ENCODE data around the gene BNIP1.

The BNIP1 gene

DNA sequence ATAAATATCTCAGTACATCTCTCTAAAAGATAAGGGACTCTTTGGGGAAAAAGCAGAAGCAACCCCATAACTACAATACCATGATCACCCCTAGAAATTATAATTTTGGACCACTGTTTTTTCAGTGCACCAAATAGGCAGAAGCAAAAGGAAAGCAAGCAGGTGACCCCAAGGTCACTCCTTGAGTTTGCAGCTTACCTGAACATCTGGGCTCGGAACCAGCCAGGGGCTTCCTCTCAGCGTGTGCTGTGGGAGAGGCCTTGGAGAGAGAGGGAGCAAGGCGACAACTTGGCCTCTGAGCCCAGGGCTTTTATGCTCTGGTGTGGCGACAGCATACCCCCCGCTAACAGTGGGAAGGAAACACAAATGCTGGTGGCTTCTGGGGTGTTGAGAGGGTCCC is 16.8 kb downstream of the BNIP1 start:
- H3K9ac ChIP-seq (ENCODE audit: low read depth in 1 of 2, low read length in 2 of 2): no peak overlapping the region
- peaks cover 19 to 53% of the 10 kb centered on the region in 2 donors for H3K36me3 ChIP-seq (ENCODE audit: control insufficient read depth in 1 of 2, insufficient read depth in 2 of 2, low read length in 2 of 2)
- no peaks in the 10 kb centered on the region for H3K9me3 ChIP-seq (ENCODE audit: control insufficient read depth in 1 of 2, low read length in 2 of 2)
- H3K27me3 ChIP-seq (ENCODE audit: control insufficient read depth in 1 of 2, insufficient read depth in 2 of 2, low read length in 2 of 2): no peaks in the 10 kb centered on the region
- H3K27ac ChIP-seq (ENCODE audit: low read depth, low read length): no peak overlapping the region
- peaks cover 0 to 7% of the 10 kb centered on the region in 2 donors for H3K4me1 ChIP-seq (ENCODE audit: control insufficient read depth in 1 of 2, insufficient read depth in 2 of 2, low read length in 2 of 2)
- no peak overlapping the region for H3K4me3 ChIP-seq (ENCODE audit: low read depth in 1 of 2, low read length in 2 of 2)

DNA sequence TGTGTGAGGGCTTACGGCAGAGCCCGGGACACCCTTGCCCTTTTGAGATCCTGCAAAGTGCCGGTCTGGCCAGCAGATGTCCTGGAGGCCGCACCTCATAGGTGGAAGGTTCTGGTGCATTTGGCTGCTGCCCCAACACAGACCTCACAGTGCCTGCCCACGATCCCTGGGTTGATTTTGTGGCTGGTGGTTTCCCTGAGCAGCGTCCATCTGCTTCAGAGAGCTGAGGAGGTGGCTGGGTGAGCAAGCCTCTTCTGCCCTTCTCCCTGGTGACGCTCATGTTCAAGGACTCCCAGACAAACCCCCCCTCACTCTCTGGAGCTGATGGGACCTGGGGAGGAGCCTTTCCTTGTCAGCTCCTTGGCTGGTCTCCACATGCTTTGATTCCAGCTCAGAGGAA is 18.9 kb downstream of the BNIP1 start:
- H3K27ac ChIP-seq (ENCODE audit: low read depth, low read length): no peak overlapping the region
- H3K9ac ChIP-seq (ENCODE audit: low read depth in 1 of 2, low read length in 2 of 2): no peak overlapping the region

DNA sequence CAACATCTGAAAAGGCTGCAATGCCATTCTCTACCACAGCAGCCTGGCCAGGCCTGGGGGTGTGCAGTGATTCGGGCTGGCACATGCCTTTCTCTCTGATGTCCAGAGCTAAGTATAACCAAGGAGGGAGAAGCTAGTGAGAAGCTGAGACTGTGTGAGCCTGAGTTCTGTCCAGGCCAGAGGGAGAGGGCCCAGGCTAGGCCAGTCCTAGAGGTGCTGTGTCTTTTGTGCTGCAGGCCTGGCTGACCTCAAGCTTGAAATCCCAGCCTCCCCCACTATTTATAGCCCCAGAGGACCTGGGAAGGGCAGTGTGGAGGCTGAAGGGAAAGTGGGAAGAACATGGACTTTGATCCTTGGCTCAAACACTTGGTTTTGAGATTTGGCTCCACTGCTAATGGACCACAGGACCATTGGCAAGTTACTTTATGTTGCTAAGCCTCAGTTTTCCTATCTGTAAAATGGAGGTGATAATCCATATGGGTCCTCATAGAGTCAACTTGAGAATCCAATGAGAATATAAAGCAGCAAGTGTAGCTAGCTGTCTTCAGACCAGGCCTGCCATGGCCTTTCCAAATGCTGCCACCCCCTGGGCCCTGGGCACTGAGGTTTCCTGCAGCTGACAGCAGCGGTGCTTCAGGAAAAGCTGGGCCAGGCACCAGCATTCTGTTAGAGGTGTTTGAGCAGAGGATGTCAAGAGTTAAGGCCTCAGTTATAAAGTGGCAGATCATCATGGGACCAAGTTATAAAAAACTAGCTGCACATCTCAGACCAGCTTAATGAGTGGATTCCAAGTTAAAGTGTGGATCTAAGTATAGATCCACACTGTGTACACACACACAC is 21.1 kb downstream of the BNIP1 start:
- Histone ChIP-seq H3K4me1 (ENCODE audit: control insufficient read depth in 1 of 2, insufficient read depth in 2 of 2, low read length in 2 of 2) (peaks cover 0 to 7% of the 10 kb centered on the region in 2 donors), H3K27me3 (ENCODE audit: control insufficient read depth in 1 of 2, insufficient read depth in 2 of 2, low read length in 2 of 2) (no peaks in the 10 kb centered on the region), H3K27ac (ENCODE audit: low read depth, low read length) (no peak overlapping the region), H3K4me3 (ENCODE audit: low read depth in 1 of 2, low read length in 2 of 2) (no peak overlapping the region), H3K9ac (ENCODE audit: low read depth in 1 of 2, low read length in 2 of 2) (no peak overlapping the region), H3K9me3 (ENCODE audit: control insufficient read depth in 1 of 2, low read length in 2 of 2) (no peaks in the 10 kb centered on the region), H3K36me3 (ENCODE audit: control insufficient read depth in 1 of 2, insufficient read depth in 2 of 2, low read length in 2 of 2) (peaks cover 15 to 25% of the 10 kb centered on the region in 2 donors)

More for the DNA sequence above, 18.9 kb downstream of the BNIP1 start:
- Histone ChIP-seq H3K36me3 (ENCODE audit: control insufficient read depth in 1 of 2, insufficient read depth in 2 of 2, low read length in 2 of 2) (peaks cover 19 to 41% of the 10 kb centered on the region in 2 donors), H3K27me3 (ENCODE audit: control insufficient read depth in 1 of 2, insufficient read depth in 2 of 2, low read length in 2 of 2) (no peaks in the 10 kb centered on the region), H3K4me3 (ENCODE audit: low read depth in 1 of 2, low read length in 2 of 2) (no peak overlapping the region), H3K4me1 (ENCODE audit: control insufficient read depth in 1 of 2, insufficient read depth in 2 of 2, low read length in 2 of 2) (peaks cover 0 to 7% of the 10 kb centered on the region in 2 donors), H3K9me3 (ENCODE audit: control insufficient read depth in 1 of 2, low read length in 2 of 2) (no peaks in the 10 kb centered on the region)

DNA sequence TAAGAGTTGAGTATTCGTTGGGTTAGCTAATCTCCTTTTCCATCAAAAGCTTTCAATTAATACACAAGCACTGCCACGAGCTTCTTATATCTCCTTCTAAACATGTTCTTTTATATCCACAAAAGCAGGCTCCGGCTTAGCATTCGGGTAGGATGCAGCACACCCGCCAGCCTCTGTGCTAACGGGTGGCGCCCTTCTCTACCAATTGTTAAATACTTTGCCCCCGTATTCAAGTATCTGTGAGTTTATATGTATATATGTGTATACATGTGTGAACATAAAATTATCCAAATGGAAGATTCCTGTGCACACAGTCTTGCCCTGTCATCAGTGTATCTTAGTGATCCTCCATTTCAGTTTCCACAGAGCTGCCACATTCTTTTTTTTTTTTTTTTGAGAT is 27.8 kb downstream of the BNIP1 start:
- Histone ChIP-seq H3K4me1 (ENCODE audit: control insufficient read depth in 1 of 2, insufficient read depth in 2 of 2, low read length in 2 of 2) (no peaks in the 10 kb centered on the region), H3K27ac (ENCODE audit: low read depth, low read length) (no peak overlapping the region), H3K9me3 (ENCODE audit: control insufficient read depth in 1 of 2, low read length in 2 of 2) (no peaks in the 10 kb centered on the region), H3K27me3 (ENCODE audit: control insufficient read depth in 1 of 2, insufficient read depth in 2 of 2, low read length in 2 of 2) (no peaks in the 10 kb centered on the region), H3K36me3 (ENCODE audit: control insufficient read depth in 1 of 2, insufficient read depth in 2 of 2, low read length in 2 of 2) (no peaks in the 10 kb centered on the region), H3K4me3 (ENCODE audit: low read depth in 1 of 2, low read length in 2 of 2) (no peak overlapping the region), H3K9ac (ENCODE audit: low read depth in 1 of 2, low read length in 2 of 2) (no peak overlapping the region)

DNA sequence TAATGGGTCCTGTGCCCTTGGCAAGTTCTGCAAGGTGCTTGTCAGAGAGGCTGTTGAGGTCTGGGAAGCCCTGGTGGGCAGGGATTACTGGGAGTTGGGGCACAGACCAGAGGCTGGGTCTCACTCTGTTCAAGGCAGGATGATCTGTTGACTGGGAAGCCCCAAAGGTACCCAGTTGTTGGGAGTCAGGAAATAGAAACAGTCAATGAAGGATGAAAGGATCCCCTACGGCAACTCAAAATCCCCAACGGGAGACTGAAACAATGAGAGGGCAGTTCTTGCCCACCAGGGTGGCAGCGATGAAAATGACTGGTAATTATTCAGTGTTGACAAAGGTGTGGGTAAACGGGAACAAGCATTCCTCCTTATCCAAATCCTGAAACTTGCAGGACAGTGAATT is 31.2 kb downstream of the BNIP1 start:
- Histone ChIP-seq H3K27ac (ENCODE audit: low read depth, low read length) (no peak overlapping the region), H3K4me3 (ENCODE audit: low read depth in 1 of 2, low read length in 2 of 2) (no peak overlapping the region), H3K36me3 (ENCODE audit: control insufficient read depth in 1 of 2, insufficient read depth in 2 of 2, low read length in 2 of 2) (no peaks in the 10 kb centered on the region), H3K9ac (ENCODE audit: low read depth in 1 of 2, low read length in 2 of 2) (no peak overlapping the region), H3K9me3 (ENCODE audit: control insufficient read depth in 1 of 2, low read length in 2 of 2) (peaks cover 0 to 3% of the 10 kb centered on the region in 2 donors), H3K27me3 (ENCODE audit: control insufficient read depth in 1 of 2, insufficient read depth in 2 of 2, low read length in 2 of 2) (no peaks in the 10 kb centered on the region), H3K4me1 (ENCODE audit: control insufficient read depth in 1 of 2, insufficient read depth in 2 of 2, low read length in 2 of 2) (no peaks in the 10 kb centered on the region)

DNA sequence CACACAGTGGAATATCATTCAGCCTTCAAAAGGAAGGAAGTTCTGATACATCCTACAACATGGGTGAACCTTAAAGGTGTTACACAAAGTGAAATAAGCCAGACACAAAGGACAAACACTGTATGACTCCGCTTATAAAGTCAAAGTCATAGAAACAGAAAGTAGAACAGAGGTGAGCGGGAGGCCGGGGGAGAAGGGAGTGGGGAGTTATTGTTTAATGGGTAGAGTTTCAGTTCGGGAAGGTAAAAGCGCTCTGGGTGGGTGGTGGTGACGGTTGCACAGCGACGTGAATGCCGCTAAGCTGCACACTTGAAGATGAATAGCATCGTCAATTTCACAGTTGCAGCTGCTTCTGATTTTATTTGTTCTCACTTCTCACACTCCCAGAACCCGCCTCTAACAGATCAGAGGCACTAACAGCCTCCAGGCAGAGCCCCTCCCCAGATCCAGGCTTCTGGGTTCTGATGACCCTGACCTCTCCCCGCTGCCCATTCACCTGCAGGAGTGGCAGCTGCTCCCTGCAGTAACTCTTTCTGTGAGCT is 34.1 kb downstream of the BNIP1 start:
- Histone ChIP-seq H3K27ac (ENCODE audit: low read depth, low read length) (no peak overlapping the region), H3K9ac (ENCODE audit: low read depth in 1 of 2, low read length in 2 of 2) (no peak overlapping the region), H3K9me3 (ENCODE audit: control insufficient read depth in 1 of 2, low read length in 2 of 2) (peaks cover 0 to 3% of the 10 kb centered on the region in 2 donors), H3K36me3 (ENCODE audit: control insufficient read depth in 1 of 2, insufficient read depth in 2 of 2, low read length in 2 of 2) (no peaks in the 10 kb centered on the region), H3K27me3 (ENCODE audit: control insufficient read depth in 1 of 2, insufficient read depth in 2 of 2, low read length in 2 of 2) (no peaks in the 10 kb centered on the region), H3K4me1 (ENCODE audit: control insufficient read depth in 1 of 2, insufficient read depth in 2 of 2, low read length in 2 of 2) (no peaks in the 10 kb centered on the region), H3K4me3 (ENCODE audit: low read depth in 1 of 2, low read length in 2 of 2) (peak overlapping the region in 1 of 2 donors; percentile 9)

DNA sequence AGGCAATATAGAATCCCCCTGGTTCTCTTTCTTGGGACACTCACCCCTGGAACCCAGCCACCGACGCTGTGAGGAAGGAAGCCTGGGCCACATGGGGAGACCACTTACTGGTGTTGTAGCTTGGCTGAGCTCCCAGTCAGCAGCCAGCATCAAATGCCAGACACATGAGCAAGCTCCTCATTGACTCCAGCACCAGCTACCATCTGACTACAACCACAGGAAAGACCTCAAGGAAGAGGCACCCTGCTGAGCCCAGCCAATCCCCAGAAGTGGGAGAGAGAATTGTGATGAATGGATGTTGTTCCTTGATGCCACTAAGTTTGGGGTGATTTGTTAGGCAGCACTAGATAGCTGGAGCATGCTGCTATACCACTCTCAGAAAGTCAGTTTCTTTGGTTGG is 36.0 kb downstream of the BNIP1 start:
- H3K27ac ChIP-seq (ENCODE audit: low read depth, low read length): no peak overlapping the region

DNA sequence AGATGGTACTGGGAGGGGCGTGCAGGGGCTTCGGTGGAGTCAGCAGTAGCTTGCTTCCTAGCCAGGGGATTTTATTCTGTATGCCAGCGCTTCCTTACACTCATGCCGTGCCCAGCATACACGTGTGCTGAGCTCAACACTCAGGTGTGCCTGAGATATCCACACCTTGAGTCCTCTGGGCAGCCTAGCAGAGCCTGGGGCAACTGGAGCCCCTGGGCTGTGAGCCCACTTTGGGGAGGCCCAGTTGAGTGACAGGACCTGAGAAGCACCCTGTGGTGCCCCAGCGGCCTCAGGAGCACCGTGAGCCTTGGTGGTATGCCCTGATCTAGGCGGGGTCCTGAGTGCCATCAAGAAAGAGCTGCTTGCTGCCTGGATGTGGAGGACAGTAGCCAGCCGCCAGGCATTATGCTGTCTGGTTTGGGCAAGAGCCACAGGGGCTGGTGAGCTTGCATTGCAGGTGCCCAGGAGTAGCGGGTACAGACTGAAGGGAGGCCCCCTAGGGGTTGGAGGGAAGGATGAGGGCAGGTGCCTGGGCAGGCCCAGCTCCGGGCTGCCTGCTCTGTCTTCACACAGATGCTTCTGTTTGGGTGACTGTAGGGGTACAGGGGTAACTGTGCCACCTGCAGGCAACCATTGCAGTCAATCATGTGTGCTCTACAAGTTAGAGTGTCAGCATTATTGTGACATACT is 42.9 kb downstream of the BNIP1 start:
- Histone ChIP-seq H3K9me3 (ENCODE audit: control insufficient read depth in 1 of 2, low read length in 2 of 2) (no peaks in the 10 kb centered on the region), H3K27me3 (ENCODE audit: control insufficient read depth in 1 of 2, insufficient read depth in 2 of 2, low read length in 2 of 2) (peaks cover 0 to 5% of the 10 kb centered on the region in 2 donors), H3K4me3 (ENCODE audit: low read depth in 1 of 2, low read length in 2 of 2) (no peak overlapping the region), H3K27ac (ENCODE audit: low read depth, low read length) (no peak overlapping the region), H3K36me3 (ENCODE audit: control insufficient read depth in 1 of 2, insufficient read depth in 2 of 2, low read length in 2 of 2) (no peaks in the 10 kb centered on the region), H3K9ac (ENCODE audit: low read depth in 1 of 2, low read length in 2 of 2) (no peak overlapping the region), H3K4me1 (ENCODE audit: control insufficient read depth in 1 of 2, insufficient read depth in 2 of 2, low read length in 2 of 2) (no peaks in the 10 kb centered on the region)

More for the DNA sequence above, 36.0 kb downstream of the BNIP1 start:
- Histone ChIP-seq H3K36me3 (ENCODE audit: control insufficient read depth in 1 of 2, insufficient read depth in 2 of 2, low read length in 2 of 2) (no peaks in the 10 kb centered on the region), H3K4me3 (ENCODE audit: low read depth in 1 of 2, low read length in 2 of 2) (no peak overlapping the region), H3K4me1 (ENCODE audit: control insufficient read depth in 1 of 2, insufficient read depth in 2 of 2, low read length in 2 of 2) (no peaks in the 10 kb centered on the region), H3K9ac (ENCODE audit: low read depth in 1 of 2, low read length in 2 of 2) (no peak overlapping the region), H3K9me3 (ENCODE audit: control insufficient read depth in 1 of 2, low read length in 2 of 2) (peaks cover 0 to 3% of the 10 kb centered on the region in 2 donors), H3K27me3 (ENCODE audit: control insufficient read depth in 1 of 2, insufficient read depth in 2 of 2, low read length in 2 of 2) (no peaks in the 10 kb centered on the region)

DNA sequence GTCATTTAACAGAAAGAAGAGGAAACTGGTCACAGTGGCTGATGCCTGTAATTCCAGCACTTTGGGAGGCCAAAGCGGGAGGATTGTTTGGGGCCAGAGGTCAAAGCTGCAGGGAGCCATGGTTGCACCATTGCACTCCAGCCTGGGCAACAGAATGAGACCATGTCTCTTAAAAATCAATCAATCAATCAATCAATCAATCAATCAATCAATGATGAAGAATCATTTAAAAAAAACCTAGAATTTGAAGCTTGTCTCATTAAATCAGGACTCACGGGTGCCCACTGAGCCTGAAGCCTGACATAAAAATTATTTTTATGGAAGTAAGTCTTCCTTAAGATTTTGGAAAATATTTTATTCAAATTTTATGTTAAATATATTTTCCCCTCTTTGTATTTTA is 43.9 kb downstream of the BNIP1 start:
- Histone ChIP-seq H3K9ac (ENCODE audit: low read depth in 1 of 2, low read length in 2 of 2) (no peak overlapping the region), H3K4me3 (ENCODE audit: low read depth in 1 of 2, low read length in 2 of 2) (no peak overlapping the region), H3K27ac (ENCODE audit: low read depth, low read length) (no peak overlapping the region), H3K9me3 (ENCODE audit: control insufficient read depth in 1 of 2, low read length in 2 of 2) (no peaks in the 10 kb centered on the region), H3K4me1 (ENCODE audit: control insufficient read depth in 1 of 2, insufficient read depth in 2 of 2, low read length in 2 of 2) (no peaks in the 10 kb centered on the region), H3K36me3 (ENCODE audit: control insufficient read depth in 1 of 2, insufficient read depth in 2 of 2, low read length in 2 of 2) (no peaks in the 10 kb centered on the region), H3K27me3 (ENCODE audit: control insufficient read depth in 1 of 2, insufficient read depth in 2 of 2, low read length in 2 of 2) (peaks cover 0 to 5% of the 10 kb centered on the region in 2 donors)

DNA sequence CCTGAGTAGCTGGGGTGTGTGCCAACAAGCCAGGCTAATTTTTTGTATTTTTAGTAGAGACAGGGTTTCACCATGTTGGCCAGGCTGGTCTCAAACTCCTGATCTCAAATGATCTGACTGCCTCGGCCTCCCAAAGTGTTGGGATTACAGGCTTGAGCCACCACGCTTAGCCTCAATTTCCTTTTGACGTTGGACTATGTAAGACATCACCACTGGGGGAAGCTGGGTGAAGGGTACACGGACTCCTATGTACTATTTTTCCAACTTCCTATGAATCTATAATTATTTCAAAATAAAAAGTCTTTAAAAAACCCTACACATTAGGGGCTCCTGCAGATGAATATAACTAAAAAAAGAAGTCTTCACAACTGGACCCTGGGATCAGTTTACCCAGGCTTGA is 46.7 kb downstream of the BNIP1 start:
- Histone ChIP-seq H3K27ac (ENCODE audit: low read depth, low read length) (no peak overlapping the region), H3K4me3 (ENCODE audit: low read depth in 1 of 2, low read length in 2 of 2) (no peak overlapping the region), H3K4me1 (ENCODE audit: control insufficient read depth in 1 of 2, insufficient read depth in 2 of 2, low read length in 2 of 2) (no peaks in the 10 kb centered on the region), H3K36me3 (ENCODE audit: control insufficient read depth in 1 of 2, insufficient read depth in 2 of 2, low read length in 2 of 2) (no peaks in the 10 kb centered on the region), H3K9me3 (ENCODE audit: control insufficient read depth in 1 of 2, low read length in 2 of 2) (no peaks in the 10 kb centered on the region), H3K27me3 (ENCODE audit: control insufficient read depth in 1 of 2, insufficient read depth in 2 of 2, low read length in 2 of 2) (peaks cover 0 to 8% of the 10 kb centered on the region in 2 donors), H3K9ac (ENCODE audit: low read depth in 1 of 2, low read length in 2 of 2) (no peak overlapping the region)
